ENCODE results near the gene HS3ST2.

HS3ST2 gene

GRCh38 chr16:22849517-22849916 is 35.6 kb downstream of the HS3ST2 start:
- Histone ChIP-seq H3K9me3 (ENCODE audit: low read length) (no peaks in the 10 kb centered on the region), H3K9ac (ENCODE audit: low read length) (no peak overlapping the region), H3K4me1 (ENCODE audit: insufficient read depth, low read length) (no peaks in the 10 kb centered on the region), H3K27ac (ENCODE audit: low read depth, low read length) (no peak overlapping the region), H3K4me3 (ENCODE audit: low read depth in 1 of 2, low read length in 2 of 2) (no peak overlapping the region), H3K27me3 (ENCODE audit: control insufficient read depth in 1 of 2, insufficient read depth in 2 of 2, low read length in 2 of 2) (no peaks in the 10 kb centered on the region), H3K36me3 (ENCODE audit: insufficient read depth, low read length) (no peaks in the 10 kb centered on the region)

GRCh38 chr16:22855231-22855630 is 41.3 kb downstream of the HS3ST2 start:
- no peaks in the 10 kb centered on the region for H3K27me3 ChIP-seq (ENCODE audit: control insufficient read depth in 1 of 2, insufficient read depth in 2 of 2, low read length in 2 of 2)
- H3K4me3 ChIP-seq (ENCODE audit: low read depth in 1 of 2, low read length in 2 of 2), result no peak overlapping the region
- H3K27ac ChIP-seq (ENCODE audit: low read depth, low read length), result no peak overlapping the region
- no peaks in the 10 kb centered on the region for H3K36me3 ChIP-seq (ENCODE audit: insufficient read depth, low read length)
- no peaks in the 10 kb centered on the region for H3K4me1 ChIP-seq (ENCODE audit: insufficient read depth, low read length)
- no peak overlapping the region for H3K9ac ChIP-seq (ENCODE audit: low read length)
- H3K9me3 ChIP-seq (ENCODE audit: low read length), result no peaks in the 10 kb centered on the region

GRCh38 chr16:22857296-22858025 is 43.5 kb downstream of the HS3ST2 start:
- no peaks in the 10 kb centered on the region for H3K9me3 ChIP-seq (ENCODE audit: low read length)
- H3K27ac ChIP-seq (ENCODE audit: low read depth, low read length), result no peak overlapping the region
- H3K4me1 ChIP-seq (ENCODE audit: insufficient read depth, low read length), result no peaks in the 10 kb centered on the region
- no peaks in the 10 kb centered on the region for H3K36me3 ChIP-seq (ENCODE audit: insufficient read depth, low read length)
- no peaks in the 10 kb centered on the region for H3K27me3 ChIP-seq (ENCODE audit: control insufficient read depth in 1 of 2, insufficient read depth in 2 of 2, low read length in 2 of 2)
- H3K4me3 ChIP-seq (ENCODE audit: low read depth in 1 of 2, low read length in 2 of 2), result no peak overlapping the region
- no peak overlapping the region for H3K9ac ChIP-seq (ENCODE audit: low read length)

- Histone ChIP-seq H3K27me3 (ENCODE audit: control insufficient read depth in 1 of 2, insufficient read depth in 2 of 2, low read length in 2 of 2) (no peaks in the 10 kb centered on the region), H3K4me1 (ENCODE audit: insufficient read depth, low read length) (no peaks in the 10 kb centered on the region), H3K27ac (ENCODE audit: low read depth, low read length) (no peak overlapping the region), H3K36me3 (ENCODE audit: insufficient read depth, low read length) (no peaks in the 10 kb centered on the region), H3K9ac (ENCODE audit: low read length) (no peak overlapping the region), H3K9me3 (ENCODE audit: low read length) (no peaks in the 10 kb centered on the region), H3K4me3 (ENCODE audit: low read depth in 1 of 2, low read length in 2 of 2) (no peak overlapping the region)
Observed at GRCh38 chr16:22859925-22860324, 46.0 kb downstream of the HS3ST2 start.

GRCh38 chr16:22861580-22861979 is 47.6 kb downstream of the HS3ST2 start:
- Histone ChIP-seq H3K27me3 (ENCODE audit: control insufficient read depth in 1 of 2, insufficient read depth in 2 of 2, low read length in 2 of 2) (no peaks in the 10 kb centered on the region), H3K4me3 (ENCODE audit: low read depth in 1 of 2, low read length in 2 of 2) (no peak overlapping the region), H3K9ac (ENCODE audit: low read length) (no peak overlapping the region), H3K4me1 (ENCODE audit: insufficient read depth, low read length) (no peaks in the 10 kb centered on the region), H3K27ac (ENCODE audit: low read depth, low read length) (no peak overlapping the region), H3K36me3 (ENCODE audit: insufficient read depth, low read length) (no peaks in the 10 kb centered on the region), H3K9me3 (ENCODE audit: low read length) (no peaks in the 10 kb centered on the region)

DNA sequence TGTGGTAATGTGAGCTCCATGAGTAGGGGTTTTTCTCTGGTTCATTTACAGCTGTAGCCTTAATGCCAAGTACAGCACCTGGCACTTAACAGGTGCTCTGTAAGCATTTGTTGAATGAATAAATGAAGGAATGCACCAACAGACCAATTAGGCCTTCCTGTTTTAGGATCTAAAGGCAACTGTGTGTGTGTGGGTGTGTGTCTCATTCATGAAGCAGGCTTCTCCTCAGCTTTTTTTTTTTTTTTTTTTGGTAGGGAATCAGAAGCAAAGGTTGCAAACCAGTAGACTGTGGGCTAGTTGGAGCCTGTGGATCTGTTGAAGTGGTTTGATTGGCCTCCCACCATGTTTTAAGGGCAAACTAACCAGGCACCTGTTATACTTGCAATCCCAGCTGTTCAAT is 48.1 kb downstream of the HS3ST2 start:
- Histone ChIP-seq H3K9ac (ENCODE audit: low read length) (no peak overlapping the region), H3K4me1 (ENCODE audit: insufficient read depth, low read length) (no peaks in the 10 kb centered on the region), H3K36me3 (ENCODE audit: insufficient read depth, low read length) (no peaks in the 10 kb centered on the region), H3K27me3 (ENCODE audit: control insufficient read depth in 1 of 2, insufficient read depth in 2 of 2, low read length in 2 of 2) (no peaks in the 10 kb centered on the region), H3K4me3 (ENCODE audit: low read depth in 1 of 2, low read length in 2 of 2) (no peak overlapping the region), H3K9me3 (ENCODE audit: low read length) (no peaks in the 10 kb centered on the region), H3K27ac (ENCODE audit: low read depth, low read length) (no peak overlapping the region)

- Histone ChIP-seq H3K27me3 (ENCODE audit: control insufficient read depth in 1 of 2, insufficient read depth in 2 of 2, low read length in 2 of 2) (no peaks in the 10 kb centered on the region), H3K9ac (ENCODE audit: low read length) (no peak overlapping the region), H3K36me3 (ENCODE audit: insufficient read depth, low read length) (no peaks in the 10 kb centered on the region)
Observed at GRCh38 chr16:22864375-22864774, 50.4 kb downstream of the HS3ST2 start.

GRCh38 chr16:22868593-22869224 is 54.7 kb downstream of the HS3ST2 start:
- Histone ChIP-seq H3K27ac (ENCODE audit: low read depth, low read length) (no peak overlapping the region), H3K4me1 (ENCODE audit: insufficient read depth, low read length) (no peaks in the 10 kb centered on the region), H3K36me3 (ENCODE audit: insufficient read depth, low read length) (no peaks in the 10 kb centered on the region), H3K9ac (ENCODE audit: low read length) (no peak overlapping the region), H3K27me3 (ENCODE audit: control insufficient read depth in 1 of 2, insufficient read depth in 2 of 2, low read length in 2 of 2) (no peaks in the 10 kb centered on the region), H3K4me3 (ENCODE audit: low read depth in 1 of 2, low read length in 2 of 2) (no peak overlapping the region), H3K9me3 (ENCODE audit: low read length) (no peaks in the 10 kb centered on the region)

More at GRCh38 chr16:22864375-22864774, 50.4 kb downstream of the HS3ST2 start:
- Histone ChIP-seq H3K9me3 (ENCODE audit: low read length) (no peaks in the 10 kb centered on the region), H3K27ac (ENCODE audit: low read depth, low read length) (no peak overlapping the region), H3K4me1 (ENCODE audit: insufficient read depth, low read length) (no peaks in the 10 kb centered on the region), H3K4me3 (ENCODE audit: low read depth in 1 of 2, low read length in 2 of 2) (no peak overlapping the region)

DNA sequence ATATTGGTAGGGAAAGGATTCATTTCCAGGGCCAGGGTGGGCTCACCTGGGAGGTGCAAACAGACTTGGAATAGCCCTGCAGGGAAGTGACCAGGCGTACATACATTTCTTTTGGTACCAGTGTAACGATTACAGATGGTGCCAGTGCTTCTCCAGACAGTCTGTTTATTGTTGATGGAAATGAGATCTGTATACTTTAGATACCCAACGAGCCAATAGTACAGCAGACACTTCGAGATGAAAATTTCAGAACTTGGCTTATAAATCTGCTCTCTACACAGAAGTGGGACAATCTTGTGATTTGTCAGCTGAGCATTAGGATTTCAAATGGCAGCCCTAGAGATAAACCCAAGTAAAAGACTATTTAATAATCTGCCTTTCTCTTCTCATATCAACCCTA is 57.9 kb downstream of the HS3ST2 start:
- H3K4me1 ChIP-seq (ENCODE audit: insufficient read depth, low read length), result no peaks in the 10 kb centered on the region
- H3K4me3 ChIP-seq (ENCODE audit: low read depth in 1 of 2, low read length in 2 of 2), result no peak overlapping the region
- no peaks in the 10 kb centered on the region for H3K27me3 ChIP-seq (ENCODE audit: control insufficient read depth in 1 of 2, insufficient read depth in 2 of 2, low read length in 2 of 2)
- H3K27ac ChIP-seq (ENCODE audit: low read depth, low read length), result no peak overlapping the region
- no peaks in the 10 kb centered on the region for H3K9me3 ChIP-seq (ENCODE audit: low read length)
- H3K9ac ChIP-seq (ENCODE audit: low read length), result no peak overlapping the region
- H3K36me3 ChIP-seq (ENCODE audit: insufficient read depth, low read length), result no peaks in the 10 kb centered on the region

- H3K4me1 ChIP-seq (ENCODE audit: insufficient read depth, low read length), result no peaks in the 10 kb centered on the region
- no peak overlapping the region for H3K27ac ChIP-seq (ENCODE audit: low read depth, low read length)
- no peaks in the 10 kb centered on the region for H3K27me3 ChIP-seq (ENCODE audit: control insufficient read depth in 1 of 2, insufficient read depth in 2 of 2, low read length in 2 of 2)
- no peak overlapping the region for H3K4me3 ChIP-seq (ENCODE audit: low read depth in 1 of 2, low read length in 2 of 2)
- H3K9me3 ChIP-seq (ENCODE audit: low read length), result no peaks in the 10 kb centered on the region
- no peak overlapping the region for H3K9ac ChIP-seq (ENCODE audit: low read length)
- H3K36me3 ChIP-seq (ENCODE audit: insufficient read depth, low read length), result no peaks in the 10 kb centered on the region
Observed at GRCh38 chr16:22874394-22874793, 60.4 kb downstream of the HS3ST2 start.

DNA sequence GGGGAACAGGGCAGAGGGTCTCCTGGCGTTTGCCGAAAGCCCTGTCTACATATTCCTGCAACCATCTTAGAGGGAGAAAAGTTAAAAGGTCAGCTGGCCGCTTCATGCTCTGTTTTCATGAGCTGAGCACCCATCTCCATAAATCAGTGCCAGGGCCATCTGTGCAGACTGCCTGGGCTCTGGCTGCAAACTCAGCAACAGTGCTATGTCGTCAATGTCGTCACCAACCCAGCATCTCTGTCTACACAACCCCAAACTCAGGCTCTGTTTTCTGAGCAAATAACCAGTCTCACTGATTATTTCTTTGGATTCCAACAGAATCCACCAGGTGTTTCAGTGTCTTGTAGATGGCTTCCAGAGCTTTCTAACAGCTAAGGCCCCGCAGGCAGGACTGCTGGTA is 65.0 kb downstream of the HS3ST2 start:
- H3K4me1 ChIP-seq (ENCODE audit: insufficient read depth, low read length), result no peaks in the 10 kb centered on the region
- no peak overlapping the region for H3K9ac ChIP-seq (ENCODE audit: low read length)
- H3K36me3 ChIP-seq (ENCODE audit: insufficient read depth, low read length), result no peaks in the 10 kb centered on the region
- no peaks in the 10 kb centered on the region for H3K9me3 ChIP-seq (ENCODE audit: low read length)
- H3K27ac ChIP-seq (ENCODE audit: low read depth, low read length), result no peak overlapping the region
- no peaks in the 10 kb centered on the region for H3K27me3 ChIP-seq (ENCODE audit: control insufficient read depth in 1 of 2, insufficient read depth in 2 of 2, low read length in 2 of 2)
- H3K4me3 ChIP-seq (ENCODE audit: low read depth in 1 of 2, low read length in 2 of 2), result no peak overlapping the region

DNA sequence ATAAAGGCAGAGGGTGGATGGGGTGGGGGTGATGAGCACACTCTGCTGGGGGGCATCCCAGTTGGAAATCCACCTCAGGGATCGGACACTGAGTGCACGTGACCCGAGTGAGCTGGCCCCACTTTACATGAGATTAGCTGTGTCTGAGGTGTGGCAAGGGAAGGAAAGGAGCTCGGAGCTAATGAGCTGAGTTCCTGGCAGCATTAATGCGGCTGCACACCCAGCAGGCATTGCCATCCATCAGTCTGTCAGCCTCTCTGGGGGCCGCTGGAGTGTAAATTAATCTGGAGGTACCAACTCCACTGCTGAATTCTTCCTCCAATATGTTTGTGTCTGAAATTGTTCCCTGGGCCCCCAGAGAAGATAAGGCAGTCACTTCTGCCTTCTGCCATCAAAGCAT is 65.5 kb downstream of the HS3ST2 start:
- no peaks in the 10 kb centered on the region for H3K4me1 ChIP-seq (ENCODE audit: insufficient read depth, low read length)
- no peak overlapping the region for H3K27ac ChIP-seq (ENCODE audit: low read depth, low read length)
- no peaks in the 10 kb centered on the region for H3K9me3 ChIP-seq (ENCODE audit: low read length)
- no peaks in the 10 kb centered on the region for H3K36me3 ChIP-seq (ENCODE audit: insufficient read depth, low read length)
- no peak overlapping the region for H3K9ac ChIP-seq (ENCODE audit: low read length)
- no peak overlapping the region for H3K4me3 ChIP-seq (ENCODE audit: low read depth in 1 of 2, low read length in 2 of 2)
- no peaks in the 10 kb centered on the region for H3K27me3 ChIP-seq (ENCODE audit: control insufficient read depth in 1 of 2, insufficient read depth in 2 of 2, low read length in 2 of 2)
